GM18508 (cell line): ENCODE data around the gene DDX1.
"Not testable (repeated sequence)": the region's sequence is repeated elsewhere in the genome, so short reads cannot be mapped to it uniquely, and the experiment has no call there.

ENCODE experiments used
- ATAC-seq: cut with Tn5 transposase; IDR thresholded peaks from one replicate; pipeline ENCODE4 v1.9.1; 2021; ENCODE audit warnings: moderate number of reproducible peaks; ENCODE audit not compliant: insufficient read depth, unreplicated experiment

The DDX1 gene

GRCh38 chr2:15594291-15595256 is 2.9 kb downstream of the DDX1 start:
- no peak for ATAC-seq

- no peak for ATAC-seq
Observed at GRCh38 chr2:15595342-15595905, 3.8 kb downstream of the DDX1 start.

GRCh38 chr2:15595936-15596335 is 4.3 kb downstream of the DDX1 start:
- ATAC-seq, result no peak

- ATAC-seq, result no peak
Observed at GRCh38 chr2:15596350-15596749, 4.7 kb downstream of the DDX1 start.

GRCh38 chr2:15596968-15597367 is 5.3 kb downstream of the DDX1 start:
- no peak for ATAC-seq

- ATAC-seq, result no peak
Observed at GRCh38 chr2:15599994-15600393, 8.3 kb downstream of the DDX1 start.

GRCh38 chr2:15601681-15602080 is 10.0 kb downstream of the DDX1 start:
- ATAC-seq, result no peak

- no peak for ATAC-seq
Observed at GRCh38 chr2:15602393-15602792, 10.7 kb downstream of the DDX1 start.

- ATAC-seq, result no peak
Observed at GRCh38 chr2:15603044-15603765, 11.5 kb downstream of the DDX1 start.

- no peak for ATAC-seq
Observed at GRCh38 chr2:15603948-15604347, 12.3 kb downstream of the DDX1 start.

GRCh38 chr2:15605721-15606120 is 14.1 kb downstream of the DDX1 start:
- no peak for ATAC-seq

GRCh38 chr2:15606481-15607441 is 15.1 kb downstream of the DDX1 start:
- no peak for ATAC-seq

- no peak for ATAC-seq
Observed at GRCh38 chr2:15607709-15608391, 16.2 kb downstream of the DDX1 start.

GRCh38 chr2:15608392-15608761 is 16.7 kb downstream of the DDX1 start:
- no peak for ATAC-seq

- ATAC-seq, result no peak
Observed at GRCh38 chr2:15609341-15610042, 17.8 kb downstream of the DDX1 start.

GRCh38 chr2:15610430-15610952 is 18.8 kb downstream of the DDX1 start:
- ATAC-seq, result no peak

- ATAC-seq, result not testable (repeated sequence)
Observed at GRCh38 chr2:15612101-15612500, 20.4 kb downstream of the DDX1 start.

- no peak for ATAC-seq
Observed at GRCh38 chr2:15613736-15614429, 22.2 kb downstream of the DDX1 start.
